ENCODE measurements around the gene FCN1.

DNA sequence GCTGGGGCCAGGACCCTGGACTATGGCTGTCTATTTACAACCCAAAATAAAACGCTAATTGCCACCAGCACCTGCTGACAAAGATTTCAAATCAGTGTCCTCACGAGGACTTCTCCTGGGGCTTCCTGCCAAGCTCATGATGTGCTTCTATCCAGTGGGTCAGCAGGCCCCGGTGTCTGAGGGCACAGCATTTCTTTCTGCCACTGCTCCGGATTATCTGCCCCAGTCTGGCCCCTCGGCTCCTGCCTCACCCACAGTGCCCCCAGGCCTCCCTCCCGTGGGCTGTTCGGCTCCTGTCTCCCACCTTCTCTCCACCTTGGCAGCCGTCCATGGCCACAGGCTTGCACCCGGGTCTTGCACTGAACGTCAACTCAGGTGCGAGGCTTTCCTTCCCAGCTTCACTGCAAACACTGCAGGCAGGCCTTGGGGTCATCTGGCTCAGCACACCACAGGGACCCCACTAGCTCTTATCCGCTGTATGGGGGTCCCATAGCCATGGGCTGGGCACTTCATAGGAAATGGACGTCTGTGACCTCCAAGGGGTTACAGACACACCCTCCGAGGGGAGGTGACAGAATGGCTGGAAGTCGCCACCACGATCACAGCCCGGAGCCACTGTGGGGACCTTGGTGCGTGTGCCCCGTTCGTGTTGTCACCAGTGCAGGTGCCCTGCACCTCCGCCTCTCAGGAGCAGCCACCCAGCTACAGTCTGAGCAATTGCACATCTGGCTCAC lies 43.8 kb upstream of the FCN1 start:
- TF ChIP-seq, protein P1, sequence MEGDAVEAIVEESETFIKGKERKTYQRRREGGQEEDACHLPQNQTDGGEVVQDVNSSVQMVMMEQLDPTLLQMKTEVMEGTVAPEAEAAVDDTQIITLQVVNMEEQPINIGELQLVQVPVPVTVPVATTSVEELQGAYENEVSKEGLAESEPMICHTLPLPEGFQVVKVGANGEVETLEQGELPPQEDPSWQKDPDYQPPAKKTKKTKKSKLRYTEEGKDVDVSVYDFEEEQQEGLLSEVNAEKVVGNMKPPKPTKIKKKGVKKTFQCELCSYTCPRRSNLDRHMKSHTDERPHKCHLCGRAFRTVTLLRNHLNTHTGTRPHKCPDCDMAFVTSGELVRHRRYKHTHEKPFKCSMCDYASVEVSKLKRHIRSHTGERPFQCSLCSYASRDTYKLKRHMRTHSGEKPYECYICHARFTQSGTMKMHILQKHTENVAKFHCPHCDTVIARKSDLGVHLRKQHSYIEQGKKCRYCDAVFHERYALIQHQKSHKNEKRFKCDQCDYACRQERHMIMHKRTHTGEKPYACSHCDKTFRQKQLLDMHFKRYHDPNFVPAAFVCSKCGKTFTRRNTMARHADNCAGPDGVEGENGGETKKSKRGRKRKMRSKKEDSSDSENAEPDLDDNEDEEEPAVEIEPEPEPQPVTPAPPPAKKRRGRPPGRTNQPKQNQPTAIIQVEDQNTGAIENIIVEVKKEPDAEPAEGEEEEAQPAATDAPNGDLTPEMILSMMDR (conservative IDR thresholded peaks at IDR 0.05 in 1 of 2, IDR thresholded peaks at IDR 0.05 in 1 of 2; ENCODE audit: low read depth in 1 of 2, low read length in 2 of 2) = no peak
- TF ChIP-seq EZH2 (IDR thresholded peaks at IDR 0.05; ENCODE audit: low read length, missing control alignments) = no peak

Measured in fibroblast of lung (primary cell).